ENCODE results near the gene BIN1.

- TF ChIP-seq CTCF (IDR thresholded peaks at IDR 0.05; ENCODE audit: low read depth, low read length) (no peak), EZH2phosphoT487 (IDR thresholded peaks at IDR 0.05; ENCODE audit: low read depth) (no peak)
Measured at GRCh38 chr2:127086990-127087790, 19.8 kb downstream of the BIN1 start.
